Inflammatory macrophage (primary cell): ENCODE measurements around the gene GABPB2.

Experiments used
- DNase-seq, 2 donors: peaks; one replicate each; pipeline ENCODE4 v3.0.0-alpha.2; 2020 to 2022
- total RNA-seq, 18 experiments: gene quantifications; one replicate each; lab custom pipeline; 2026; ENCODE audit warnings: mixed read lengths in 6 of 18, inconsistent platforms in 2 of 18; lab: John Stamatoyannopoulos, UW

GABPB2 gene
- 4.6 to 28.8 (median 15.3) reads per million in 18 experiments for total RNA-seq

DNA sequence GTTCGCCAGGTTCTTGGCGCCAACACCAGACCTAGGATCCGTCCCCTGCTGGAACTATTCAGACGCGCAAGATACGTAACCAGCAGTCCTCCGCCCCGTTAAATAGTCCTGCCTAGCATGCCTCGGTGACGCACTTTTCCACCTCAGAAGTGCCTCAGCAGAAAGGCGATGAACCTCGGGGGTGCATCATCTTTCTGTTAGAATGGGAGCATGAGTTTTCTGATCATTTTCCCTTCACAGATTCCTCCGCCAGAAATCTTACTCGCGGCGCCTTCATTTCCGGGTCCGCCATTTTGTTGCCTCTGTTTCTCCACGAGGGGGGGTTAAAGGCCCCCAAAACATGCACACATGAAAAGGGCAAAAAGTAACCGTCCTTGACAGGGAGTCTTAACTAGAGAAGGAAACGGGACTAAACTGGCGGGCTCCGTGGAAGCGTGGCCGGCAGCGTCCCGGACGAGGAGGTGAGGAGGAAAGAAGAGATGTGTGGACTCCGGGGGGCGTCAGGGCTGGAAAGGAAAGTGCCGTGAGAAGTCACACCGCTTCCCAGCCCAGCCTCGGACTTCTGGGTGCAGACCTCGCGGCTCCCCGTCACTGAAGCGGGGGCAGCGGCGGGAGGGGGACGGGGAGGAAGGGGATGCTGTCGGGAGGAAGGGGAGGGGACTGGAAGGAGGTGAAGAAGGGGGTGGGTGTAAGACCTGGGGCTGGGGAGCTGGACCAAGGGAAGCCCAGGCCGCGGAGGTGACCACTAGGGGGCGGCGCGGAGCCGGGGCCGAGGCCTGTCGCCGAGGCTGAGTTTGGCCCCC lies at the start of gene GABPB2:
TSS of gene GABPB2 (plus strand) at position 288 of the 803 bp plus-strand sequence. CDS start 17,429 bp downstream, outside the sequence.
- DNase-seq: peak; percentile 83 to 84

DNA sequence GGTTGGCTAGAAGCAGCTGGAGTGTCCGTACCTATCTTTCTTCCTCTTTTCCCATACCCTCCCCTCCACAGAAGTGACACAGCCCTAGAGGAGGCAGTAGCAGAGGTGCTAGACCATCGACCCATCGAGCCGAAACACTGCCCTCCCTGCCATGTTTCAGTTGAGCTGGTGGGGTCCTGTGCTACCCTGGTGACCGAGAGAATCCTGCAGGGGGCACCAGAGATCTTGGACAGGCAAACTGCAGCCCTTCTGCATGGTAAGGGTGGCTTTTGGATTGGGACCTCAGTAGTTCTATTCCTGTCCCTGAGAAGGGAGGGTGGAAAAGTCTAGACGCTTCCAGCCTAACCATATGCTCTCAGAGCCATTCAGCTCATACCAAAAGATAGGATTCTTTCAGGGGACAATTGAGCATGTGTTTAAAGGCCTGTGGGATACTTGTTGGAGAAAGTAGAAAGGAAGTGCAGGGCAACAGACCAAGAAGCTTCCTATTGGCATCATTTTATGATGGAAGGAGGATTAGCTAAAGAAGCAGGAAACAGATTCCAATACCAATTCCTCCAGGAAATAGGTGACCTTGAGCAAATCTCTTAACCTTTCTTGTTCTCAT lies 45.9 kb upstream of the GABPB2 start:
- peak; percentile 76 to 82 for DNase-seq

DNA sequence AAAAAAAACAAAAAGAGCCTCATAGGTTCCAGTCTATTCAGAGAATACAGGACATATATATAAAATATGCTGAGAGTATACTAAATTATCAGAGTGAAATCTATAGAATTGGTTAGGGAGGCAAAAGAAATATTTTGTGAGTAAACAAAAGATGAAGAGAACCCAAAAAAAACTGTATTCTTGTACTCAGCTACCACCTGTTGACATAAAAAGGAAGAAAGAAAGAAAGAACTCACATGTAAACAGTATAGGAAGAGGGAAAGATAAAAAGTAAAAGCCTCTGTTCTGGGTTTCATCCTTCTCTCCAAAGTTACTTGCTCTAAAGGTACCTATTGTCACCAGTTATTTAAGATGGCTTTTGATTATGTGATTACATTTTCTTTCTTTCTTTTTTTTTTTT lies 44.1 kb upstream of the GABPB2 start:
- DNase-seq: no peak

DNA sequence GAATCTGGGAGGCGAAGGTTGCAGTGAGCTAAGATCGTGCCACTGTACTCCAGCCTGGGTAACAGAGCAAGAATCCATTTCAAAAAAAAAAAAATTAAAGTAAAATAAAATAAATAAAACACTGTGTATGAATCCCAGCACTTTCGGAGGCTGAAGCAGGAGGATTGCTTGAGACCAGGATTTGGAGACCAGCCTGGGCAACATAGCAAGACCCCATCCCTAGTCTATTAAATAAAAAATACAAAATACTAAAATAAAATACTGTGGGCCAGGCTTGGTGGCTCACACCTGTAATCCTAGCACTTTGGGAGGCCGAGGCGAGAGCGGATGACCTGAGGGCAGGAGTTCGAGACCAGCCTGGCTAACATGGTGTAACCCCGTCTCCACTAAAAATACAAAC lies 38.4 kb upstream of the GABPB2 start:
- DNase-seq: no peak

DNA sequence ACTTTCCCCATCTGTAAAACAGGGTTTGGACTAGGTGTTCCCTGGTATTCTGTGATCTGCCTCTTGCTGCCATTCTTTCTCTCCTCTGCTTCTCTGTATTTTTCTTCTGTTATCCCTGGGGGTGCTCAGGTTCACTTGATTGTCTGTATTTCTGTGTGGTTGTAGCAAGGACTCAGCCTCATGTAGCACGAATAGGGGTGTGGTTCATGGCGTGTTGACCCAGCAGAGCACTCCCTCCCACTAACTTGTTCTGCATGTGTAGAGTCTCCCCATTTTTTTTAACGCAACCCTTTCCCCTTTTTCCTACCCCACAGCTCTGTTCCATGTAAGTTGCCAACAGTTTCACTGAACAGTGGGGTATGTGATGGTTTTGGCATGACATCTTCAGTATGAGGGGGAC lies 35.4 kb upstream of the GABPB2 start:
- no peak for DNase-seq

DNA sequence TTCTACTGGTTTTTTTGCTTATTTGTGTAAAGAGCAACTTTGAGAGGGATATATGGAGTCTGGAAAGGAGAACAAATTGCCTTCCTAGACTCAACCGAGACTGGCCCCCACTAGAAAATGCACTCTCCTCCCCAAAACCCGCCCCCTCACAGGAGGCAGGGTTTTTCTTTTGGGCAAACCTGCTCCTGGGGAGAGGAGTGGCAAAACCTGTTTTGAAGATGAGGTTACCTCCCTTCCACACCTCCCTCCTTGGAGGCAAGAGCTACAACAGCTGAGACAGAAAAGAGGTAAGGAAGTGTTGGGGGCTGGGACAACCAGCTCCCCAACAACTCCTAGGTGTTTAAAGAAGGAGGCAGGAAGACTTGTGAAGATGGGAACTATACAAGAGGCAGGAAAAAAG lies 34.2 kb upstream of the GABPB2 start, which contains the start of gene BNIPL:
TSS of gene BNIPL (plus strand) at position 231 of the 400 bp plus-strand sequence. CDS start at position 371, 140 bp downstream.
- DNase-seq: no peak

DNA sequence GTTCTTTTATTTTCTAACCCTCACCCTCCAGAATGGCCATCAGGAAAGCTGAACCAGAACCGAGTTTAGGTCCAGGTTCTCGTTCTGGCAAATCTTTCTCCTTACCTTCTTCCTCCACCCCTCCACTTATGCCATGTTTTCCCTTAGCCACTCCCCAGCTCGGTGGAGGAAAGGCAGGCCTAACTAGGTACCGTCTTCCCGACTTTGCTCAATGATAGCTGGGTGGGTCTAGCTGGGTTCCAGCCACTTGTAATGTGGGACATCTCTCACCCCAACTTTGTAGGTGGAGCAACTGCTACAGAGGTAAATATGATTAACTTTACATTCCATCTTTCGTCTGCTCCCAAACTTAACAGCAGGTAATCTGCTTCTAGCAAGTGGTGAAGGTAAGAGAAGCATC lies 33.5 kb upstream of the GABPB2 start:
- no peak for DNase-seq

DNA sequence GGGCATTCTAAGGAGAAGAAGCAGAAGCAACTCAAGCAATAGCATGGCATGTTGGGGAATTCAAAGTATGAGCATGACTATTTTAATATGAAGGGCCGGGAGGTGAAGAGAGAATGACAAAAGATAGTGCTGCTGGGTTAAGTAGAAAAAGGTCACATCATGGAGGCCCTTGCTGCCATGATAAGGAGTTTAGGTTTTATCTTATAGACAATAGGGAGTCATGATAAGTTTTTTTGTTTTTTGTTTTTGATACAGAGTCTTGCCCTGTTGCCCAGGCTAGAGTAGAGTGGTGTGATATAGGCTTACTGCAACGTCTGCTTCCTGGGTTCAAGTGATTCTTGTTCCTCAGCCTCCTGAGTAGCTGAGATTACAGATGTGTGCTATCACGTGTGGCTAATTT lies 31.0 kb upstream of the GABPB2 start:
- no peak for DNase-seq

DNA sequence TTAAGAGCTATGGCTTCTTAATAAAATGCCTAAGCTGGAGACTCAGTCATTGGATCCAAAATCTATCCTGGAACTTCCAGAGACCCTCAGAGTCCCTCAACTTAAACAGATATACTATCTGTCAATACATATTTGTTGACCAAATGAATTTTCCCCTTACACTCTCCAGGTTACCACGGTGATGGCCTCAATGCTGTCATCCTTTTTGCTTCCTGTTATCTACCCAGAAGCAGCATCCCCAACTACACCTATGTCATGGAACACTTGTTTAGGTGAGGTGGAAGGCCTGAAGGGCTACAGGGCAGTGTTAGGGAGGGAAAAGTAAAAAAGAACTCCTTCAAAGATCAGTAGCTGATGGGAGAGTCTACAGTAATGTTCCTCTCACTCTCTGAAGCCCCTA lies 27.4 kb upstream of the GABPB2 start:
- DNase-seq: no peak

DNA sequence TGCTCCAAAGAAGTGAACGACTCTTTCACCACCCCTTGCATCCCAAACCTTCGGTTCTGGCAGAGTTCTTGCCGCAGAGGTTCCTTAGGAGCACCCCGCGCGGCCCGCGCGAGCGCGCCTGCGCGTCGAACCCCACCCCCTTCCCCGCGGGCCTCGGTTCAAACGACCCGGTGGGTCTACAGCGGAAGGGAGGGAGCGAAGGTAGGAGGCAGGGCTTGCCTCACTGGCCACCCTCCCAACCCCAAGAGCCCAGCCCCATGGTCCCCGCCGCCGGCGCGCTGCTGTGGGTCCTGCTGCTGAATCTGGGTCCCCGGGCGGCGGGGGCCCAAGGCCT lies 23.0 kb upstream of the GABPB2 start, which contains the start of gene C1orf56:
TSS of gene C1orf56 (plus strand) at position 161 of the 334 bp plus-strand sequence. CDS start at position 258, 97 bp downstream.
- peak in 1 of 2 donors; percentile 30 for DNase-seq

DNA sequence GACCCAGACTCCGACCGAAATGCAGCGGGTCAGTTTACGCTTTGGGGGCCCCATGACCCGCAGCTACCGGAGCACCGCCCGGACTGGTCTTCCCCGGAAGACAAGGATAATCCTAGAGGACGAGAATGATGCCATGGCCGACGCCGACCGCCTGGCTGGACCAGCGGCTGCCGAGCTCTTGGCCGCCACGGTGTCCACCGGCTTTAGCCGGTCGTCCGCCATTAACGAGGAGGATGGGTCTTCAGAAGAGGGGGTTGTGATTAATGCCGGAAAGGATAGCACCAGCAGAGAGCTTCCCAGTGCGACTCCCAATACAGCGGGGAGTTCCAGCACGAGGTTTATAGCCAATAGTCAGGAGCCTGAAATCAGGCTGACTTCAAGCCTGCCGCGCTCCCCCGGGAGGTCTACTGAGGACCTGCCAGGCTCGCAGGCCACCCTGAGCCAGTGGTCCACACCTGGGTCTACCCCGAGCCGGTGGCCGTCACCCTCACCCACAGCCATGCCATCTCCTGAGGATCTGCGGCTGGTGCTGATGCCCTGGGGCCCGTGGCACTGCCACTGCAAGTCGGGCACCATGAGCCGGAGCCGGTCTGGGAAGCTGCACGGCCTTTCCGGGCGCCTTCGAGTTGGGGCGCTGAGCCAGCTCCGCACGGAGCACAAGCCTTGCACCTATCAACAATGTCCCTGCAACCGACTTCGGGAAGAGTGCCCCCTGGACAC lies 22.5 kb upstream of the GABPB2 start:
- peak; percentile 52 to 63 for DNase-seq

DNA sequence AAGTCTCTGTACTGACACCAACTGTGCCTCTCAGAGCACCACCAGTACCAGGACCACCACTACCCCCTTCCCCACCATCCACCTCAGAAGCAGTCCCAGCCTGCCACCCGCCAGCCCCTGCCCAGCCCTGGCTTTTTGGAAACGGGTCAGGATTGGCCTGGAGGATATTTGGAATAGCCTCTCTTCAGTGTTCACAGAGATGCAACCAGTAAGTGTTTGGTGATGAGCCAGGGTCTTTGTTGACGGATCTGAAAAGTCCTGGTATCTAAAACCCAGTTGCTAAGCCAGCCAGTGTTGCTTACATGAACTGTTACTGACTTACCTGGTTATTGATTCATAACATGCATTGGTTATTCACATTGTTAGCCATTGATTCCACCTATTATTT lies 21.9 kb upstream of the GABPB2 start:
- DNase-seq: no peak

DNA sequence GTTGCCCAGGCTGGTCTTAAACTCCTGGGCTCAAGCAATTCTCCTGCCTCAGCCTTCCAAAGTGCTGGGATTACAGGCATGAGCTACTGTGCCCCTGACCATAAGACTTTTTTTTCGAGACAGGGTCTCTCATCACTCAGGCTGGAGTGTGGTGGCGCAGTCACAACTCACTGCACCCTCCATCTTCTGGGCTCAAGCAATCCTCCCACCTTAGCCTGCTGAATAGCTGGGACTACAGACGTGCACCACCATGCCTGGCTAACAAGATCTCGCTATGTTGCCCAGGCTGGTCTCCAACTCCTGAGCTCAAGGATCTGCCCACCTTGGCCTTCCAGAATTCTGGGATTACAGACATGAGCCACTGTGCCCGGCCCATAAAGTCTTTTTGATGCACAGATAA lies 21.1 kb upstream of the GABPB2 start:
- DNase-seq: no peak

DNA sequence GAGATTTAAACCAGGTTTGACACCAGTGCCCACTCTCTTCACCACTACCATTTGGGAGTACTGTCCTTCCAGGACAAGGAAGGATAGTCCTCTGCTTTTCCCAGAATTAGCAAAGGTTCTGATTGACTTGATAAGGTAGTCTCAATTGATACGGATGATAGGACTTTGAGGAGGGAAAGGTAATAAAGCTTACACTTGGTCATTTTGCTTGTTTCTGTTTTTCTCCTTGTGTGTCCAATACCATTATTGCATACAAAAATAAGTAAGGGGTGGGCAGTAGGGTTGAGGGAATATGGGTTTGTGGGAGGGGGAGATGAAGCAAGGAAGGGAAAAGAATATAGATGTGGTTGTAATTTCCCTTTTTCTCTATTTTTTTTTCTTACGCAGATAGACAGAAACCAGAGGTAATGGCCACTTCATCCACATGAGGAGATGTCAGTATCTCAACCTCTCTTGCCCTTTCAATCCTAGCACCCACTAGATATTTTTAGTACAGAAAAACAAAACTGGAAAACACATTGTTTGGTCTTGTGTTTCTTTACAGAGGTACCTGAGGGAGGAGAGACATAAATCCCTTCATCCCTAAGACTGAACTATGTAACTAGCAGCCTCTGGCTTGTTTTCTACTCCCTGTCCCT lies 20.4 kb upstream of the GABPB2 start:
- DNase-seq: no peak

DNA sequence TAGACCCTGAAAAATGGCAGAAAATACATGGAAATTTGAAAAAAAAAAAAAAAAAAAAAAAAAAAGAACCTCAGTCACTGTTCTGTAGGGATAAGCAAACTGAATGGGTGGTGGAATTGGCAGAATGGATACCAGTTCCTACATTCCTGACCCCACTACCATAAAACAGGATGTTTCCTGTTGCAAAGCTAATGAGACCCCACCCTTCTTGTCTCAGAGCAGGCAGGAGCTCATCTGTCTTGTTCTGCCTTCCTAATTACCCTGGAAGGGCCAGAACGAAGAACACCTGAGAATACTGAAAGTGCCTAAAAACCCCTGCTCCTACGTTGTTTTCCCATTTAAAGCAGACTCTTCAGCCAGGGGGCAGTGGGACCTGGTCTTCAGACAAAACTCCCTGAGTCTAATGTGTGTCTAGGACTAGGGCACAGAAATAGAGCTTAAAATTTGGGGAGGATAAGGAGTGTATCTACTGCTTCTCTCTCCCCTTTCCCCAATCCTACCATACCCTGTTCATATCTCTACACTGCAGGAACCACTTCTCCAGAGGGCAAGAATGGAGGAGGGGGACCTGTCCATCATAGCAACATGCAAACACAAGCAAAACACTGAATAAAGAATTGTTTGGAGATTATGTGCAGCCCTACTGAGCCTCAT lies 19.1 kb upstream of the GABPB2 start:
- DNase-seq: no peak

DNA sequence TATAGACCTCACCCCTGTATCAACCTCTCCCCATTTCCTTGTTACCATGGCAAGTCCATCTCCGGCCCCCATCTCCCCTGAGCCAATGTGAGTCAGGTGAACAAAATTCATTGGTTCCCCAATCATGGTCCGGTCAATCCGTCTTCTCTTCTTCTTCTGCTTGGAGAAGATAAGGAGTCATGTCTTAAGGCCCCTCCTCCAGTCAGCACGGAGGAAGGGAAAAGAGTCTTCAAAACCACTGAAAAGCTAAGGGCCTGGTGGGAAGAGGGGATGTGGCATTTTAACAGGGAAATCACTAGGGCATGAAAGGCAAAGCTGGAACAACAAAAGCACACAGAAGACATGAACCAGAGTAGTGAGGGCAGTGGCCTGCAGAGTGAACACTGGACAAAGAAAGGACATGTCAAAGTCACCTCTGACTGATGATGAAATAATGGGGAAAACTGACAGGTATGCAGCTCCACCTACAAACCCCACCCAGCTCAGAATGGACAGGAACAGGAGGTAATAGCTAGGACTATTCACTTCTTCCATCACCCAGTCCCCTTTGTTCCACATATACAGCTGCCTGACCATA lies 15.5 kb upstream of the GABPB2 start:
- no peak for DNase-seq

DNA sequence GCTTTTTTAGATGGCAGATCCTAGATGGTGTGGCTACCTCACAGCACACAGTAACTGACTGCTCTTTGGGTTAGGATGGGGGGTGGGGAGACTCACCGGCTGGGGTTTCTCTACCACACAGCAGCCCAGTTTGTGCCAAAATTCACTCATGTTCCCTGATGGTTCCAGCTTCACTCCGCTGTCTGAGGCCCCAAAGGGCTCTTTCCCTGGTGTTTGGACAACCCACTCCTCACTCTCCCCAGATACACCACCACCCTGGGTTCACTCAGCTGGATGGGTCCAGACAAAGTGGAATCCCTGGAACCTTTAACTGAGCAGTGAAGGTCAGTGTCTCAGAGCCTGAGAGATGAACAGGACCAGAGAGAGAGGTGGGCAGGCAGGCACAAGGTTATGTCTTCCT lies 15.0 kb upstream of the GABPB2 start:
- no peak for DNase-seq

DNA sequence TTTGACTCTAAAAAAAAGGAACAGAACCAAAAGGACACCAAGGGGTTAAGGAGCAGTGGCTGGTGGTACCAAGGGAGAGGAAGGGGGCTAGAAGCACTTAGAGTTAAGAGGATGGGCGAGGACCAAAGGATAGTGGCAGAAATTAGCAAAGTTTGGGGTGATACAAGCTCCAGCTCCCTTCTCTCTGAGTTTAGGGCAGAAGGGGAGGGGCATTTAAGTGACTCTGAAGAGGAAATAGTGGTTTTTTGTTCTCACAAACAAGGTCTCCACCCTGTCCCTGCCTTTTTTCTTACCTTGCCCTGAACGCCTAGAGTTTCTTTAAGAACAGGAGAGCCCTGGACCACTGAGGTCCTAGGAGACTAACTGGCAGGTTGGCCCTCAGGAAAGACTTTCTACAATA lies 14.4 kb upstream of the GABPB2 start:
- DNase-seq: no peak

DNA sequence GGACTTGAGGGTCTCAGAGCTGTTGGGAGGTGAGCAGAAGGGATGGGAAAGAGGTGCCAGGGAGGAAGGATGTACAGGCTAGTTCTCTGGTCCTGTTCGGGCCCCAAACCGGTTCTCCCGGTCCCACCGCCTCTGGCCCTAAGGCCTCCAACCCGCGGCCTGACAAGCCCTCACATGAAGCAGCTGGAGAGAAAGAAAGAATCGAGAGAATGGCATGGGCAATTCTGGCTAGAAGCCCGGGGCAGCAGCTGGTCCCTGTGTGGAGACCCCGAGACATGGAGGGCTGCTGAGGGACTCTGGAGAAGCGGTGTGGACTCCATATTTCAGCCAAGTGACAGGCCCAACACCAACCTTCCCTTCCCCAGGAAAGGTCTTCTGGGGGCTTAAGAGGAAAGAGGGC lies 11.9 kb upstream of the GABPB2 start:
- no peak for DNase-seq

DNA sequence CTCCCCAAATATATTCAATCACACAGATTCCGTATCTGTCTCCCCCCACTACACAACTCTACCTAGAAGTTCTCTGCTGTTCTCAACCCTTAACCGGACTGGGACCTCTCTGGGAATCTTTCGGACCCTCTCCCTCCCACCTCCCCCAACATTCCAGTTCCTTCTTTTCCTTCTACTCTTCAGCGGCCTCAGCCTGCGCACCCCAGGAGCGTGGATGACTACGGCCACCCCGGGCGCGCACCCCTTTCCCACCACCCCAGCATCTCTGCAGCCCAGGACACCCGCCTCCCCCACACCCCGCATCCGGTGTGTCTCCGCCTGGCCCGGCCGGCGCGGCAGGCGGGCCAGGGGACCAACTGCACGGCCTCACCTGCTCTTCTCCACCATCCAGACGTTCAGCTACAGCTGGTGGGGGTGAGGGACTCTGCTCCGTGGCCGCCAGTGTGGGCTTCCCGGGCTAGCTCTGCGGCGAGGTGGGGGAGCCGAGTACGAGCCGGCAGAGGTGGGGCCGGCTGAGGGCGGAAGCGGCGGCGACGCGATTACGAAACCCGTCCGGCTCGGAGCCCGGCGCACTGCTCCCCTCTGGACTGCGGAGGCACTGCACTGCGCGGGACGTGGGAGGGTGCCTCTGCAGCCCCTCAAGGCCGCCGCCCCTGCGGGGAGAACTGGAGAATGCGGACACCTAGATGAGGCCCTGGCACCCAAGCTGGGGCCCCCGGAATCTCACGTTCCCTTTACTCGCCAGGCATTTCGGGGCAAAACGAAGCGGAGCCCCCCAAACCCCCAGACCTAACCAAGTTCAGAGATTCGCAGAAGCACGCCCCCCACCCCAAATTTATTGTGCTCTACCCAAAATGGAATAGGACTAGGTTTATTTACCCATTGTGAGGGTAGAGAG lies 11.2 kb upstream of the GABPB2 start, which contains the start of gene CDC42SE1:
TSS of gene CDC42SE1 (minus strand) at position 514 of the 898 bp plus-strand sequence. CDS start 3,892 bp downstream, outside the sequence.
- DNase-seq: peak; percentile 85 to 90
